K562 treated with DMSO at 1 percent for 48 hours (cell line): ENCODE measurements around the gene IGFBP7. TPM values are rescaled to one million over a fixed set of nuclear protein-coding genes. Genes with fewer than 3 reads are reported as not detected.

Experiments used
- total RNA-seq: library from RNA; unstranded; fragments of 300-600 nt; gene quantifications from 2 replicates; pipeline ENCODE4 v1.2.3, GENCODE V29; 2022; ENCODE audit warnings: low replicate concordance; ENCODE audit errors: extremely low read depth

The IGFBP7 gene, protein sequence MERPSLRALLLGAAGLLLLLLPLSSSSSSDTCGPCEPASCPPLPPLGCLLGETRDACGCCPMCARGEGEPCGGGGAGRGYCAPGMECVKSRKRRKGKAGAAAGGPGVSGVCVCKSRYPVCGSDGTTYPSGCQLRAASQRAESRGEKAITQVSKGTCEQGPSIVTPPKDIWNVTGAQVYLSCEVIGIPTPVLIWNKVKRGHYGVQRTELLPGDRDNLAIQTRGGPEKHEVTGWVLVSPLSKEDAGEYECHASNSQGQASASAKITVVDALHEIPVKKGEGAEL
- total RNA-seq = not detected in 2 replicates

DNA sequence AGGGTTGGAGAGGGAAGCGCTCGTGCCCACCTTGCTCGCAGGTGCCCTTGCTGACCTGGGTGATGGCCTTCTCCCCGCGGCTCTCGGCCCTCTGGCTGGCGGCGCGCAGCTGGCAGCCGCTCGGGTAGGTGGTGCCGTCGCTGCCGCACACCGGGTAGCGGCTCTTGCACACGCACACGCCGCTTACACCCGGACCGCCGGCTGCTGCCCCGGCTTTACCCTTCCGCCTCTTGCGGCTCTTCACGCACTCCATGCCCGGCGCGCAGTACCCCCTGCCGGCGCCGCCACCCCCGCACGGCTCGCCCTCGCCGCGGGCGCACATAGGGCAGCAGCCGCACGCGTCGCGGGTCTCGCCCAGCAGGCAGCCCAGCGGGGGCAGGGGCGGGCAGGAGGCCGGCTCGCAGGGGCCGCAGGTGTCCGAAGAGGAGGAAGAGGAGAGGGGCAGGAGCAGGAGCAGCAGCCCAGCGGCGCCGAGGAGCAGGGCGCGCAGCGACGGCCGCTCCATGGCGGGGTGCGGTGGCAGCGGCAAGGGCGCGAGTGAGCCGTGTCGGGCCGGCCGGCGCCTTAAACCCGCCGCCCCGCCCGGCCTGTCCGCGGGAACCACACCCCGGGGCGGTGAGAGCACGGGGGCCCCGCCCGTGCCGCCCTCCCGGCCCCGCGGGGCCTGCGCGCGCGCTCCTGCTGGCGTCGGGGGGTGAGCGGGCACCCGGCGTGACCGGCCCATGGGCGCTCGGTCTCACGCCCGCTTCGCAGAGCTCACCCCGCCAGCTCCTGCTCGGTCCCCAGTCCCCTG lies at the start of gene IGFBP7:
Gene IGFBP7 (minus strand): TSS at position 539 of the 793 bp plus-strand sequence. CDS start 34 bp downstream, at position 505.

Other genes starting within 250 kb of the IGFBP7 start
- not detected in 2 replicates for gene REST, start 202.5 kb downstream of the IGFBP7 start, total RNA-seq
- gene NOA1, start 132.8 kb downstream of the IGFBP7 start, total RNA-seq = 144 TPM in 1 of 2 replicates, not detected in the other
- not detected in 2 replicates for gene POLR2B, start 131.5 kb downstream of the IGFBP7 start, total RNA-seq